Measurements from ENCODE around the gene TRPM3.

Gene TRPM3

DNA sequence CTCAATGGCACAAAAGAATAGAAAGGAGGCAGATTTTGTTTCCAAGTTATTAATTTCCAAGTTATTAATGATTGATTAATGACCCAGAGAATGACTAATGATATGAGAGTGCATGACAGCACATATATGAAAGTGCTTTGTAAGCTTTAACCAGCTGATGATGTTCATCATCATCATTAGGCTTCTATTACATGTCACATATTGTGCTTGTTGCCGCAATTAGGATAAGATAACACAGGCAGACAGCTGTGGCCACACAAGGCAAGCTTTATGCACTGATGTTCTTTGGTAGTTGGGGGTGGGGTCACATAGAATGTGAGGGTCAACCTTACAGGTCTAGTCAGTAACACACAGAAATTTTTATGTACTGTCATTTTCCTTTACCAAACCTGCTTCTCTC is 219.7 kb downstream of the TRPM3 start:
- TF ChIP-seq ZNF473 (tag by site-specific recombination; IDR thresholded peaks at IDR 0.05) = no peak
- TF ChIP-seq SP3 (tag by site-specific recombination; IDR thresholded peaks at IDR 0.05) = no peak
- no peak for TF ChIP-seq ZNF792 (tag by site-specific recombination; IDR thresholded peaks at IDR 0.05)
- TF ChIP-seq EGR2 (tag by site-specific recombination; IDR thresholded peaks at IDR 0.05; ENCODE audit: low read depth) = no peak
- no peak for TF ChIP-seq ZNF138 (tag by site-specific recombination; IDR thresholded peaks at IDR 0.05; ENCODE audit: borderline replicate concordance)
- no peak for TF ChIP-seq ZFP41 (tag by site-specific recombination; IDR thresholded peaks at IDR 0.05; ENCODE audit: borderline replicate concordance)
- TF ChIP-seq ZNF366 (tag by site-specific recombination; conservative IDR thresholded peaks at IDR 0.05) = no peak
- TF ChIP-seq ZNF776 (tag by site-specific recombination; IDR thresholded peaks at IDR 0.05; ENCODE audit: borderline replicate concordance) = no peak
- TF ChIP-seq ZNF341 (tag by site-specific recombination; IDR thresholded peaks at IDR 0.05; ENCODE audit: low read depth) = no peak
- TF ChIP-seq PBX3 (CRISPR knock-in tag; IDR thresholded peaks at IDR 0.05) = no peak
- no peak for TF ChIP-seq ATF2 (tag by site-specific recombination; IDR thresholded peaks at IDR 0.05; ENCODE audit: low read depth)
- TF ChIP-seq ZBTB8A (tag by site-specific recombination; IDR thresholded peaks at IDR 0.05) = no peak
- no peak for TF ChIP-seq ZBTB21 (tag by site-specific recombination; IDR thresholded peaks at IDR 0.05)
- Histone ChIP-seq H3K4me1 (ENCODE audit: control insufficient read depth, insufficient read depth, low read length) (no peaks in the 10 kb centered on the region), H3K9me3 (ENCODE audit: control insufficient read depth, insufficient read depth, low read depth, low read length) (no peaks in the 10 kb centered on the region), H3K4me3 (ENCODE audit: low read depth, low read length) (no peak overlapping the region), H3K27ac (ENCODE audit: extremely low read depth, low read depth, low read length) (no peak overlapping the region), H3K36me3 (ENCODE audit: control insufficient read depth in 2 of 2, insufficient read depth in 1 of 2, low read length in 2 of 2) (no peaks in the 10 kb centered on the region)
- ChIA-PET CTCF (interaction anchor here (0.6 kb wide), 1 partner anchor 1767 kb away, joined by 5 read pairs; no protein-coding TSS in a partner anchor), POLR2A (no interaction called here)

DNA sequence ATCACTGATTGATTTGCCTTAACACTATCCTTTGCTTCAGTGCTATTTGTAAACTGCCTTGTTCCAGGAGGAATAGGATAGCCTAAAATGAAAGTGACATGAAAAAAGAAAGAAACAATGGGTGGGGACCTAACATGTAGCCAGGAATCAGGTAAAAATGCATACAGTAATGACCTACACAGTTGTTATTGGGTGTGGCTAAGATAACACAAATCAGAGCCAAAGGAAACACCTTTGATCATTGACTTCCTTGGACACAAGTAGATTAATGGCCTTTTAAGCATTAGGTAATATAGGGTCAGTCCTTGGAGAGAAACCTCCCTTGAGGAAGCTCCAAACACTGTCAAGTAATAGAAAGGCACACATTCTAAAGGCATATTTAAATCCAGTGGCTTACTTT is 220.4 kb downstream of the TRPM3 start:
- no peak overlapping the region for H3K4me3 ChIP-seq (ENCODE audit: low read depth, low read length)
- CTCF ChIA-PET = no interaction called here
- no peaks in the 10 kb centered on the region for H3K36me3 ChIP-seq (ENCODE audit: control insufficient read depth in 2 of 2, insufficient read depth in 1 of 2, low read length in 2 of 2)
- TF ChIP-seq KLF1 (tag by site-specific recombination; IDR thresholded peaks at IDR 0.05) = peak; percentile 57
- no peak for TF ChIP-seq ZNF146 (tag by site-specific recombination; IDR thresholded peaks at IDR 0.05)
- no peak for TF ChIP-seq ZNF404 (tag by site-specific recombination; IDR thresholded peaks at IDR 0.05)
- H3K27ac ChIP-seq (ENCODE audit: extremely low read depth, low read depth, low read length) = no peak overlapping the region
- no peaks in the 10 kb centered on the region for H3K9me3 ChIP-seq (ENCODE audit: control insufficient read depth, insufficient read depth, low read depth, low read length)
- POLR2A ChIA-PET = no interaction called here
- no peaks in the 10 kb centered on the region for H3K4me1 ChIP-seq (ENCODE audit: control insufficient read depth, insufficient read depth, low read length)

DNA sequence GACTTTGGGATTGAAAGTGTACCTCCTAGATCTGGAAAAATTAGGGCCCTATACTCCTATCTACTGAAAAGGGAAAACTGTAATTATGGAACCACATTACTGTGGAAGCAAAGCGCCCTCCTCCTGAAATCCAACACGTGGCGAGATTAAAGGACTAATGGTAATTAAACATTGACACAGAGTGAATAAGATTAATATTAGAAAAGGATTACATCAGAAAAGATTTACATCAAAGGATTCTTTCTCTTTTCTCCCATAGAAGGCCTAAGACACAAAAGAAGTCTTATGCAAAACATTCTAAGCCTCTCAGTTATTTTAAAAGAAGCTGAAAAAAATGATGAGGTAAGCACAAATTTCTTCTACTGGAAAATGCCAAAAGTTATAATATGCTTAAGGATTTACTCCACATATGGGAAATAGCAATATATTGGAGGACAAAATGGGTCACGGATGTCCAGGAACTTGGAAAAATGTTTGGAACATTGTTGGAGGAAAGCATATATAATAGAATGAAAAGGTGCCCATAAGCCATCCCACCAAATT is 227.8 kb downstream of the TRPM3 start:
- H3K9me3 ChIP-seq (ENCODE audit: control insufficient read depth, insufficient read depth, low read depth, low read length) = no peaks in the 10 kb centered on the region
- H3K36me3 ChIP-seq (ENCODE audit: control insufficient read depth in 2 of 2, insufficient read depth in 1 of 2, low read length in 2 of 2) = no peaks in the 10 kb centered on the region
- ChIA-PET CTCF (interaction anchor here (1.3 to 1.7 kb wide), 2 partner anchors 31 to 253 kb away, joined by 4 to 5 read pairs; no protein-coding TSS in a partner anchor), POLR2A (no interaction called here)
- H3K27ac ChIP-seq (ENCODE audit: extremely low read depth, low read depth, low read length) = no peak overlapping the region
- no peak overlapping the region for H3K4me3 ChIP-seq (ENCODE audit: low read depth, low read length)
- no peaks in the 10 kb centered on the region for H3K4me1 ChIP-seq (ENCODE audit: control insufficient read depth, insufficient read depth, low read length)
- no peak for TF ChIP-seq ZNF610 (tag by site-specific recombination; IDR thresholded peaks at IDR 0.05; ENCODE audit: borderline replicate concordance)
- TF ChIP-seq ZNF555 (tag by site-specific recombination; conservative IDR thresholded peaks at IDR 0.05) = no peak
- TF ChIP-seq ZNF658 (tag by site-specific recombination; IDR thresholded peaks at IDR 0.05) = no peak
- TF ChIP-seq ZNF266 (tag by site-specific recombination; IDR thresholded peaks at IDR 0.05; ENCODE audit: low read depth) = no peak
- TF ChIP-seq HIC1 (tag by site-specific recombination; IDR thresholded peaks at IDR 0.05) = no peak
- TF ChIP-seq KLF16 (tag by site-specific recombination; IDR thresholded peaks at IDR 0.05) = no peak
- TF ChIP-seq, protein P1, sequence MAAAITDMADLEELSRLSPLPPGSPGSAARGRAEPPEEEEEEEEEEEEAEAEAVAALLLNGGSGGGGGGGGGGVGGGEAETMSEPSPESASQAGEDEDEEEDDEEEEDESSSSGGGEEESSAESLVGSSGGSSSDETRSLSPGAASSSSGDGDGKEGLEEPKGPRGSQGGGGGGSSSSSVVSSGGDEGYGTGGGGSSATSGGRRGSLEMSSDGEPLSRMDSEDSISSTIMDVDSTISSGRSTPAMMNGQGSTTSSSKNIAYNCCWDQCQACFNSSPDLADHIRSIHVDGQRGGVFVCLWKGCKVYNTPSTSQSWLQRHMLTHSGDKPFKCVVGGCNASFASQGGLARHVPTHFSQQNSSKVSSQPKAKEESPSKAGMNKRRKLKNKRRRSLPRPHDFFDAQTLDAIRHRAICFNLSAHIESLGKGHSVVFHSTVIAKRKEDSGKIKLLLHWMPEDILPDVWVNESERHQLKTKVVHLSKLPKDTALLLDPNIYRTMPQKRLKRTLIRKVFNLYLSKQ (tag by site-specific recombination; IDR thresholded peaks at IDR 0.05; ENCODE audit: borderline replicate concordance) = no peak
- TF ChIP-seq IKZF3 (tag by site-specific recombination; IDR thresholded peaks at IDR 0.05) = no peak
- no peak for TF ChIP-seq ZNF341 (tag by site-specific recombination; IDR thresholded peaks at IDR 0.05; ENCODE audit: low read depth)
- no peak for TF ChIP-seq PRDM6 (tag by site-specific recombination; IDR thresholded peaks at IDR 0.05)
